Fibroblast of pulmonary artery (primary cell): Measurements from ENCODE around the gene SPATA12.

Experiments used
- DNase-seq: peaks from one replicate; pipeline ENCODE4 v3.0.0-alpha.2; 2010; ENCODE audit warnings: low read depth
- H3K4me3 ChIP-seq: replicated peaks from 2 replicates; pipeline ENCODE4 v1.5.1; 2011; ENCODE audit warnings: low read depth, mild to moderate bottlenecking, control low read depth, low read length, moderate library complexity
- TF ChIP-seq, protein P1 (sequence below): IDR thresholded peaks from 2 replicates; pipeline ENCODE4 v1.5.1; 2011; ENCODE audit warnings: mild to moderate bottlenecking, control low read depth, low read length, inconsistent platforms; ENCODE audit errors: missing control alignments

SPATA12 gene

DNA sequence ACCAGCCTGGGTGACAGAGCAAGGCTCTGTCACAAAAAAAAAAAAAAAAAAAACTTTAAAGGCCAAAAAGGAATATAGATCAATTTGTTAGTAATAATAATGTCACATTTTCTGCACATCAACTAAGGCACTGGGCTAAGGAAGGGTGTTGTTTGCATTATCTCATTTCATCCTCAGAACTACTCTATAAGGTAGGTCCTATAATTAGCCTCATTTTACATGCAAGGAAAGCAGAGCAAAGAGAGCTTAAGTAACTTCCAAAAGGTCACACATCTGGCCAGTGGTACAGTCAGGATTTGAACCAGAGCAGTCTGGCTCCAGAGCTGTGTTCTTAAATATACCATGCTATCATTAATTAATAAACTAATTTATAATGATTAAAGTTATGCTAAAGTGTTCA lies 42.2 kb upstream of the SPATA12 start:
- DNase-seq, result no peak
- no peak overlapping the region for H3K4me3 ChIP-seq
- TF ChIP-seq, protein P1, sequence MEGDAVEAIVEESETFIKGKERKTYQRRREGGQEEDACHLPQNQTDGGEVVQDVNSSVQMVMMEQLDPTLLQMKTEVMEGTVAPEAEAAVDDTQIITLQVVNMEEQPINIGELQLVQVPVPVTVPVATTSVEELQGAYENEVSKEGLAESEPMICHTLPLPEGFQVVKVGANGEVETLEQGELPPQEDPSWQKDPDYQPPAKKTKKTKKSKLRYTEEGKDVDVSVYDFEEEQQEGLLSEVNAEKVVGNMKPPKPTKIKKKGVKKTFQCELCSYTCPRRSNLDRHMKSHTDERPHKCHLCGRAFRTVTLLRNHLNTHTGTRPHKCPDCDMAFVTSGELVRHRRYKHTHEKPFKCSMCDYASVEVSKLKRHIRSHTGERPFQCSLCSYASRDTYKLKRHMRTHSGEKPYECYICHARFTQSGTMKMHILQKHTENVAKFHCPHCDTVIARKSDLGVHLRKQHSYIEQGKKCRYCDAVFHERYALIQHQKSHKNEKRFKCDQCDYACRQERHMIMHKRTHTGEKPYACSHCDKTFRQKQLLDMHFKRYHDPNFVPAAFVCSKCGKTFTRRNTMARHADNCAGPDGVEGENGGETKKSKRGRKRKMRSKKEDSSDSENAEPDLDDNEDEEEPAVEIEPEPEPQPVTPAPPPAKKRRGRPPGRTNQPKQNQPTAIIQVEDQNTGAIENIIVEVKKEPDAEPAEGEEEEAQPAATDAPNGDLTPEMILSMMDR, result no peak

DNA sequence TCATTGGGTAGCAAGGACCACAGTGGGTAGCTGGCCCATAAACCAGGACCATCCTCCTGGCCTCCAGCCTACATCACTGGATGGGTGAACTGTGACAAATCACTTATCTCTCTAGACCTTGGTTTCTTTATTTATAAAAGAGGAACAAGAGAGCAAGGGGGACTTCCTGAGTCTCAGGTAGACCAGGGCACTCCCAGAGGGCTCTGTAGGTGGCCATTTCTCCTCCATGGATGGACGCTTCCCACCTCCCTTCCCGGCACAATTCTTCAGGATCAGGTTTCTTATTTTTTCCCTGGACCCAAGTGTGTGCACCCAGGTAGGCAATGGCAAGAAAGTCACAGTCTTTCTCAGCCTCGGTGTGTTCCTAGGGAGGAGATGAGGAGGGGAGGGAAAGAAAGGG lies 41.4 kb upstream of the SPATA12 start:
- H3K4me3 ChIP-seq, result no peak overlapping the region
- no peak for DNase-seq
- TF ChIP-seq, protein P1, result no peak

GRCh38 chr3:57025237-57025636 lies 35.2 kb upstream of the SPATA12 start:
- no peak for DNase-seq
- H3K4me3 ChIP-seq, result no peak overlapping the region
- TF ChIP-seq, protein P1, result no peak

- TF ChIP-seq, protein P1, result no peak
- DNase-seq, result peak; percentile 62
- H3K4me3 ChIP-seq, result no peak overlapping the region
Observed at GRCh38 chr3:57026944-57027343, 33.5 kb upstream of the SPATA12 start.

GRCh38 chr3:57029383-57029782 lies 31.1 kb upstream of the SPATA12 start:
- no peak for DNase-seq
- TF ChIP-seq, protein P1, result no peak

GRCh38 chr3:57029924-57030323 lies 30.5 kb upstream of the SPATA12 start:
- no peak for DNase-seq
- no peak overlapping the region for H3K4me3 ChIP-seq
- TF ChIP-seq, protein P1, result no peak

More at GRCh38 chr3:57029383-57029782, 31.1 kb upstream of the SPATA12 start:
- H3K4me3 ChIP-seq, result no peak overlapping the region

- H3K4me3 ChIP-seq, result no peak overlapping the region
- no peak for DNase-seq
- TF ChIP-seq, protein P1, result no peak
Observed at GRCh38 chr3:57030721-57031120, 29.7 kb upstream of the SPATA12 start.
